ENCODE data around the gene NT5C1B. TPM values are rescaled to one million over a fixed set of nuclear protein-coding genes. Genes with fewer than 3 reads are reported as not detected.
"Not testable (repeated sequence)": the region's sequence is repeated elsewhere in the genome, so short reads cannot be mapped to it uniquely, and the experiment has no call there.

The NT5C1B gene
- not detected for total RNA-seq

DNA sequence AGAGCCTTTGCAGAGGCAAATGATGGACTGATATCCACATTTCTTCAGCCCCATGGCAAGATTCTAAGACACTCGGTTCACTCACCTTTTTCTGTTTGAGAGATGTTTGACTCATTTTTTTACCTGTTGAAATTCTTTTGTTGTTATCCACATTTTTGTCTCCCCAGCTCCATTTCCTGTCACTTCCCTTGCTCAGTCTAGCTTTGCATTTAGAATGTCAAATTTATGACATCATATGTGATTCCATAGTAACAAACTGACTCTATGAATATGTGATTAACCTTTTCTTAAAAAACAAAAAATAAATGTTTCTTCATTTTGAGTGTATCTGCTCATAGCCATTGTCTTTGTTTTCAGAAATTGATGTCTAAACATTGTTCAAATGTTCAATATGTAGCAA, at the start of gene NT5C1B:
Gene NT5C1B, minus strand, starts transcription at position 216 of the 400 bp plus-strand sequence. Its CDS starts 101 bp downstream, at position 115.
- DNase-seq (ENCODE audit: low spot score) = no peak

DNA sequence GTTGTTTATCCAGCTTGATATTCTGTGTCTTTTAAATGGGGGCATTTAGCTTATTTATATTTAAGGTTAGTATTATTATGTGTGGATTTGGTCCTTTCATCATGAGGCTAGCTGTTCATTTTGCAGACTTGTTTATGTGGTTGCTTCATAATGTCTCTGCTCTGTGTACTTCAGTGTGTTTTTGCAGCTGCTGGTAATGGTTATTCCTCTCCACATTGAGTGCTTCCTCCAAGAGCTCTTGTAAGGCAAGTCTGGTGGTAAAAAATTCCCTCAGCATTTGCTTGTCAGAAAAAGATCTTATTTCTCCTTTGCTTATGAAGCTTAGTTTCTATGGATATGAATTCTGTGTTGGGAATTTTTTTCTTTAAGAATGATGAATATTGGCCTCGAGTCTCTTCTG, 47.8 kb upstream of the NT5C1B start:
- no peak for DNase-seq (ENCODE audit: low spot score)

DNA sequence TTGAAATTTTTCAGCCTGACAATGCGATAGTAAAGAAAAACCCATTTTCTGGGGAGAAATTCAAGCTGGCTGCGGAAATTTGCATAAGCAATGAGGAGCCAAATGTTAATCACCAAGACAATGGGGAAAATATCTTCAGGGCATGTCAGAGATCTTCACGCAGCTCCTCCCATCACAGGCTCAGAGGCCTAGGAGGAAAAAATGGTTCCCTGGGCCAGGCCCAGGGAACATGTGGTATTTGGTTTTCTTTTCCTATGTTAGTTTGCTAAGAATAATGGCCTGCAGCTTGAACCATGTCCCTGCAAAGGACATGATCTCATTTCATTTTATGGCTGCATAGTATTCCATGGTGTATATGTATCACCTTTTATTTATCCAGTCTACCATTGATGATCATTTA, 43.3 kb upstream of the NT5C1B start:
- not testable (repeated sequence) for DNase-seq (ENCODE audit: low spot score)

DNA sequence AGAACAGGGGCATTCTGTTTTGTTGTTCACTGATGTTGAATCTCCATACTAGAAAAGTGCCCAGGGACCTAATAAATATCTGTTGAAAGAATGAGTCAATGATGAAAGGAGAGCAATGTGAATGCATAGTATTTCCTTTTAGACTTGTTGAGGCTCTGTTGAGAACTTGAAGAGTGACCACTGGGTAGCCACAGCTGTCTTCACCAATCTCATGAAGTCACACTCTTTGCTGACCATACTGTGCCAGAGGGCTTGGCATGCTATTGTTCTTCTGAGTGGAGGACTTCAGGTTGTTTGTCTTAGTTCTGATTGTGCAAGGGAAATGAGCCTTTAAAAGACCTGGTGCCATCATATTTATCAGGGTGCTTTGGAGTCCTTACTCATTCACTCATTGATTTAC, 41.6 kb upstream of the NT5C1B start:
- no peak for DNase-seq (ENCODE audit: low spot score)

DNA sequence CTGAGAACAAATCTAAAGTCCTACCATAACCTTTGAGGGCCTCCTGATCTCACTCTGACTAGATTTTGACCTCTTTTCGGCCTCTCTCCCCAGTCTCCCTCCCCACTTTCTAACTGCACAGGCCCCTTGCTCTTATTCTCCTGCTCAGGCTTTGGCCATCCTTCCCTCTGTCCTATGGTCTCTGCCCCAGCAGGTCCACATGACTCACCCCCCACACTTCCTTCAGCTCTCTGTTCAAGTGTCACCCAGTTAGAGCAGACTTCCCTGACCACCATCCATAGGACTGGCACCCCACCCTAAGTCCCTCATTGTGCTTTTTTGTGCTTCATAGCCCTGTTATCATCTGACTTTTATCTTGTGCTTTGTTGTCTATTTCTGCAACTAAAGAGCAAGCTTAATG, 41.2 kb upstream of the NT5C1B start:
- no peak for DNase-seq (ENCODE audit: low spot score)

DNA sequence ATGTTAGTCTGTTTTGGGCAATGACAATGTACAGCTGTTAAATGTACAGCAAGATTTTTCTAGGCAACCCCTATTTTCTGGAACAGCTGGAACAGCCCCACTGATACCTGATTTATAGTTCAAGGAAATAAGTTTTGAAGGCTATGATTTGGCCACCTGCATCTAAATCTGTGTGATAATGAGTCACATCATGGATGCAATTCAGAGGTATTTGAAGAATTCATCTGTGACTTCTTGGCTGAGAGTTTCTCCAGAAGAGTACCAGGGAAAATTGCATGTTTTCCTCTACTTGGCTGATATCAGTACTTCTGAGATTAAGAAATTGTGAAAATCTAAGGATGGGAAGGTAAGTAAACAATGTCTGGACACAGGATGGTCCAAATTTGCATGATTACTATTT, 40.7 kb upstream of the NT5C1B start:
- no peak for DNase-seq (ENCODE audit: low spot score)

DNA sequence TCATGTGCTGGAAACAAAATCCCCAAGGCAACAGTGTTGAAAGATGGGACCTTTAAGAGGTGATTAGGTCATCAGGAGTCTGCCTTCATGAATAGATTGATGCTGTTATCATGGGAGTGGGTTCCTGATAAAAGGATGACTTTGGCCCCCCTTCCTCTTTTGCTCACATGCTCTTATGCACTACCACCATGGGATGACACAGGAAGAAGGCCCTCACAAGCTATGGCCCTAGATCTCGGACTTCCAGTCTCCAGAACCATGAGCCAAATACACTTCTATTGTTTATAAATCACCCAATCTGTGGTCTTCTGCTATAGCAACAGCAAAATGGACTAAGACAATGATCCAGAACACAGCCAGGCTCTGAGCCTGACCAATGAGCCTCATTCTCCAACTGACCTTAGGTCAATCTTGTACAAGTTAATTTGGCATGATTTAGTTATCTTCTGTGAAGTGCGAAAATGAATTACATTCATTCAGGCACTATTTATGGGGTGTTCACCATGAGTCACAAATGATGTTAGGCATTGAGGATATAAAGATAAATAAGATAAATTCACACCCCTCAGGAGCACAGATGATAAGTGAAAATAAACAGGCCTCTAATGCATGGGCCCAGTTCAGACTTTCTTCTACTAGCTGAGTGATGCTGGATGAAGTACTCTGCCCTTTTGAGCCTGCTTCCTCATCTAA, 37.7 kb upstream of the NT5C1B start:
- DNase-seq (ENCODE audit: low spot score) = no peak

DNA sequence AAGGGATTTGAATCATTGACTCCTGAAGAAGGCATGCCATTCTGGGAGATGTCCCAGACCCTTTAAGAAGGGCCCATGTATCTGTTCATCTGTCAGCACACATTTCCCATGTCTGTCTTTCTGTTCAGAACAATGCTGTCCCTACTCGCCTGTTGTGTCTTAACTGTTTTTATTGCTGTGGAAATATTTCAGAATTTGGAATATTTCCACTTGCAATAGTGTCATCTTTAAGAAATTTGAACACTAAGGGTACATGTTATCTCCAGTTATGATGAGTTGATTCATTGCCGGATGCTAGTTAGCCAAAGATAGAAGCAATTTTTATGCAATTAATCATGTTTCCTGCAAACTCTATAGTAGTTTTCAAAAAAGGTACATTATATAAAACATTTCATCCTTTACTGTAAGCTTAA, 36.9 kb upstream of the NT5C1B start:
- no peak for DNase-seq (ENCODE audit: low spot score)

DNA sequence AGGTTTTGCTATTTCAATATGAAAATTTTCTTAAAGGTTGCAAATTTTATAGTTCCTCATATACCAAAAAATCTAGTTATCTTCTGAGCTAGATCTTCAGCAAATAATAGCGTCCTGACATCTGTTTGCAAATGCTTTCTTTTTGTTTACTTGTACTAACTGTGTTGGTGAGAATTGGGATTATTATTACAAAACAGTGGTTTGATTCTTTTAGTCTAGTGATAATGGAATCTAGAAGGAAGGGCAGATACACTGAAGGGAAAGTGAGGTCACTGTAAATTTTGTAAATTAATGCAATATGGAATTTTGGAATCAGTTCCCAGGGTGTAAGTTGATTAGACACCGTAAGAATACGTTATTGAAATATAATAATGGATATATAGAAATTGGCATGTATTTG, 36.2 kb upstream of the NT5C1B start:
- DNase-seq (ENCODE audit: low spot score) = no peak

DNA sequence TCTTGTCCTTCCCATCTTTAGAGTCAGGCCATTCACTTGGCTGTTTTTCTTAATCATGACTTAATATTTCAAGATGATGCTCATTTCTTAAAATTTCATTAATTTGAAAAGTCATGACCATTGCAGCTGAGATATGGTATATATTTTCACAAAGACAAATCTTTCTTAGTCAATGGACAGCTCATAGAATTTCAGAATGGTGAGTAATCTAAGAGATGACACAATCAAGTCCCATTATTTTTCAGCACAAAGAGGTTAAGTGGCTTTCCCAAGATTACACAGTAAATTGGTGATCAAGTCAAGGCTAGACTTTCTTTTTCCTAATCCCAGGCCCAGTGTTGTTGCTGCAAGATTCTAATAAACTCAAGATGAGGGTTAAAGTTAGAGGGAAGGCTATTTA, 34.4 kb upstream of the NT5C1B start:
- no peak for DNase-seq (ENCODE audit: low spot score)

DNA sequence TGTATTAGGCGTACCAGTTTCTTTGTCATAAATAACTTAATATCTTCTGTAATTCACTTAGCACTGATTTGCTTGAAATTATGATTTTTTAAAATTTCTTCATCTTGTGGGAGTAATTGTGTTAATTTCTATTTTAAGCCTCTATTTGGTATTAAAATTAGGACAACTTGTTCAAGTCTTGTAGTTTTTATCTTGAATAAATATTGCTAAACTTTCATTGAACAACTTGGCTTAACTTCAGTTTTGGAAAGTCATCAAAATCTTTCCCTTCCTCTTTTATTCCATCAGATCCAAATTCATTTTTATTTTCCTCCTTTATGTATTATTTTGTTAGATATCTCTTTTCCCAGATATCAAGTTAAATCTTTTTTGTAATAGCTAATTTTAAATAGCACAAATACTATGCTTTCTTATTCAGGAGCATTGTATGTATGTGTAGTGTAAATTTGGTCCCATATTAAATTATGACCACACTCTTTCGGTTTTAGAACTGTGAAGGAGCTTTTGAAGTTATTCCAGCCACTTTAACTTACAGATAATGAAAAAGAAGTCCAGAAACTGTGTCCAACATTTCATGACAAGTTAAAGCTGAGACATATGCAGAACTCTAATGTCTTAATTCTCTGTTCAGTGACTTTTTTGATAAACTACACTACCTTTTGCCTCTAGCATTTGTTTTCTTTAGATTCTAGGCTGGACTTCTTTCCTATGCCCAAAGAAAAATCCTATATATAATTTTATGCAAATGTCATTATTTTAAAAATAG, 31.7 kb upstream of the NT5C1B start:
- DNase-seq (ENCODE audit: low spot score) = no peak

DNA sequence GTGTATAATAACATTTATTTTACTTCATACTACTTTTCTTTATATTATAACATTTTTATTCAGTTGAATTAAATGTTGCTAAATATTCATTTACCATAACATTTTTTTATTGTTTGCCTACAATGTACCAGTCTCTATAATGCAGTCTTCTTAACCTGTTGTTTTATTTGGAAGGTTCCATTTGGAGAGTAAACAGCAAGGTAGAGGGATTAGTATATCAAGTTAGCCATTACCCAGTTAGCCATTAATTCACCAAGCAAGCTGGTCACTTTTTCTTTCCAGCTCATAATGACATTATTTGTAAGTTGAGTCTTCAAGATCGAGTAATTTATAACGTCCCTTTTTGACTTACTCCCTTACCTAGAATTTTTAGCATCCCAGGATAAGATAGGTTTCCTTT, 29.7 kb upstream of the NT5C1B start:
- no peak for DNase-seq (ENCODE audit: low spot score)

DNA sequence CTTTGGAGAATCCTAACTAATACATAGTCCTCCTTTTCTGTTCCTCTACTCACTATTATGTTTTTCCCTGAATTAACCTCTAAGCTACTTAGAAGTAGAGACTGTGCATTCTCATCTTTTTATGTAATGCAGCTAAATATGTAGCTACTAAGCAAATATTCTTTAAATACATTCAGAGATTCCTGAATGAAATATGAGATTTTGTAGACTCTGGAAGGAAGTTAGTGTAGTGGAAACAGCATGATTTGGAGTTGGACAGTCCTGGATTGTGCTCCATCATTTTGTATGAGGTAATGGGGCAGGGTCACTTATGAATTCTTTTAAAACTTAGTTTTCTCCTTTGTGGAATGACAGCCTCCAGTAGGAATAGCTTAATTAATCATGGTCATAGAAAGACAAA, 24.7 kb upstream of the NT5C1B start:
- no peak for DNase-seq (ENCODE audit: low spot score)

DNA sequence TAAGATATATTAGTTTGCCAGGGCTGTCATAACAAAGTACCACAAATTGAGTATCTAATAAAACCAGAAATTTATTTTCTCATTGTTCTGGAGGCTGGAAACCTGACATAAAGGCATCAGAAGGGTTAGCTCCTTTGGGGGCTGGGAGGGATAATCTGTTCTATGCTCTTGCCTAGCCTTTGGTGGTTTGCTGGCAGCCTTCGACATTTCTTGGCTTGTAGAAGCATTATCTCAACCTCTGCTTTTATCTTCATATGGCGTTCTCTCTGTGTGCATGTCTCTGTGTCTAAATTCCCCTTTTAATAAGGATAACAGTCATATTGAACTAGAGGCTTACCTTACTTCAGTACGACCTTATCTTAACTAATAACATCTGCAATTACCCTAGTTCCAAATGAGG, 22.8 kb upstream of the NT5C1B start:
- DNase-seq (ENCODE audit: low spot score) = no peak

DNA sequence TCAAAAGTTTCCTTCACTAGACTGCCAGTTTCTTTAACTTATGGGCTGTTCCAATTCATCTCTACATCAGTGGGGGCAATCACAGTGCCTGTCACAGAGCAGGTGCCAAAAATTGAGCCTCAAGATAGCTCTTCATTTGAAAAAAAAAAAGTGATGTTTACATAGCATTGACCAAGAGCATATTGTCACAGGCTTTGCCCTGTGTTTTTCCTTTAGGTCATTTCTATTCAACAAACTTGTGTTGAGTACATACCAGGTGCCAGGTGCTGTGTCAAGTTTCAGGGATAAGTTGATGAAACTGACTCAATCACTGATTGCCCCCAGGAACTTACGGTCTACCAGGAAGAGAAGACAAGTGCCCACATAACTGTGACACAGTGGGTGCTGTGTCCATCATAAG, 22.2 kb upstream of the NT5C1B start:
- DNase-seq (ENCODE audit: low spot score) = no peak

DNA sequence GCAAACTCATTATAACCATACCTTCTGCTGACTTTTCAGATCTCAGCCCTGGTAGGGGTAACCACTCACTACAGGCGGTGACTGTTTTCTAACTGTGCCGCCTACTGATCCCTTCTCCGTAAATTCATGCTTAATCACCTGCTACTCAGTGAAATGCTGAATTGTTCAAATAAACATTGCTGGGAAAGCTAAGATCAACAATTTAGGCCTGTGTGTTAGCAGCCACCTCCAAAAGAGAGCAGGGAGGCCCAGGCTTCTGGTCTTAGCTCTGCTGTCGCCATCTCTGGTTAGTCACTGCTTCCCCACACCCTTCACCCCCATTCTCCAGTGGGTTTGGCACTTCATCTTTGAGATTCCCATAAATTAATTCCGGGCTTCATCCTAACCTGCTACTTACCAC, 21.8 kb upstream of the NT5C1B start:
- no peak for DNase-seq (ENCODE audit: low spot score)

DNA sequence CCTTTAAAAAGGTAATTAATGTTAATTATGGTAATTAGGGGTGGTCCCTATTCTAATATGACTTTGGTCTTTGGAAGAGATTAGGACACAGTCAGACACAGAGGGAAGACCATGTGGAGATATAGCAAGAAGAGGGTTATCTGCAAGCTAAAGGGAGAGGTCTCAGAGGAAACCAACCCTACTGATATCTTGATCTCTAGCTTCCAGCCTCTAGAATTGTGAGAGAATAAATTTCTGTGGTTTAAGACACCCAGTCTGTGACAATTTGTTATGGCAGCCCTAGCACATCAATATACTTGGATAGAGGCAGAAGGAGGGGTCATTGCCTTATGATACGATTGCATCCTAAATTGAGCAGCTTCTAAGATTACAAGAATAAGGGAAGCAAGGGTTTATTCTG, 21.3 kb upstream of the NT5C1B start:
- DNase-seq (ENCODE audit: low spot score) = no peak

DNA sequence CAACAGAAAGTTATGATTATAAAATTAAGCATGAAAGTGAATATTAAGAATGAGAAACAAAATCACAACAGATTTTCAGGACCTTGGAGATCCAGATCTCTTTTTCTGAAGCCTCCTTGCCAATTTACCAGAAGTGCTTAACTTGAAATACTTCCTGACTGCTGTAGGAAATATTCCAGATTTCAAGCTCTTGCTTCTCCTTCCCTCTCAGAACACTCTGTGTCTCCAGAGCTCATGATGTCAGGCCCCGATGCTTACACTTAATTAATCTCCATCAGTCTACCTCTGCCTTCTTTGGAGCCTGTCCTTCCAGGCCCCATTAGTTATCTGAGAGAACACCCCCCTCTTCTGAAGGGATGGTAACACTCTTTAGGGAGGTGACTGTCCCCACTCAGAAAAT, 20.7 kb upstream of the NT5C1B start:
- no peak for DNase-seq (ENCODE audit: low spot score)

DNA sequence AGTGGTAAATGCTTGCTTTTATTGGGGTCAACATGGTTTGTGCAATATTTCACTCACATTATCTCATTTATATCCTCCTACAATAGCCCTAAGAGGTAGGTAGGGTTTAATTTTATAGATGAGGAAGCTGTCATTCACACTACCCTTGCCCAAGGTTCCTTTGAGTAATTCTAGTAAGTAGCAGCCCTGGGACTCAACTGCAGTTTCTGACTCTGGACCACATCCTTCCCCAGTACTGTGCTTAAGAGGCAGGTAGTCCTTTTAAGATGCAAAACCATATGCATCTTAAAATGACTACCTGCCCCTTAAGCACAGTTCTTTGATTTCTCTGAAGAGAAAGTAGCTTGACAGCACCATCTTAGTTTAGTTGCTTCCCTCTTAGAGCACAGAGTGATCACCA, 15.7 kb upstream of the NT5C1B start:
- no peak for DNase-seq (ENCODE audit: low spot score)

DNA sequence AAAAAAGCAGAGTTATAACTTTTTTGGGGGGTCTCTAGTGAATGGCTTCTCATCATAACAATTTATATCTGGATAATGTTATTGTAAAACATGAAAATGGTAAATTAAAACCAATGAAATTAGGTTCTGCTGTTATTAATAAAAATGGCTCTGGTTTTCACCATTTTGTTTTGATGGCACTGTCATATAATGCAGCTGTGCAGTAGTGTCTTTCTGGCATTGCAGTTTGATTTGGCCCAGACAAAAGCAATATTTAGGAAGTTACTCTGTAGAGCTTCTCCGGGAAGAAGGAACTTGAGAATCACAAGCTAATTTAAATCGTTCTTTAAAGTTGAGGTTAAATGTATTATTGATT, 15.1 kb upstream of the NT5C1B start:
- no peak for DNase-seq (ENCODE audit: low spot score)

DNA sequence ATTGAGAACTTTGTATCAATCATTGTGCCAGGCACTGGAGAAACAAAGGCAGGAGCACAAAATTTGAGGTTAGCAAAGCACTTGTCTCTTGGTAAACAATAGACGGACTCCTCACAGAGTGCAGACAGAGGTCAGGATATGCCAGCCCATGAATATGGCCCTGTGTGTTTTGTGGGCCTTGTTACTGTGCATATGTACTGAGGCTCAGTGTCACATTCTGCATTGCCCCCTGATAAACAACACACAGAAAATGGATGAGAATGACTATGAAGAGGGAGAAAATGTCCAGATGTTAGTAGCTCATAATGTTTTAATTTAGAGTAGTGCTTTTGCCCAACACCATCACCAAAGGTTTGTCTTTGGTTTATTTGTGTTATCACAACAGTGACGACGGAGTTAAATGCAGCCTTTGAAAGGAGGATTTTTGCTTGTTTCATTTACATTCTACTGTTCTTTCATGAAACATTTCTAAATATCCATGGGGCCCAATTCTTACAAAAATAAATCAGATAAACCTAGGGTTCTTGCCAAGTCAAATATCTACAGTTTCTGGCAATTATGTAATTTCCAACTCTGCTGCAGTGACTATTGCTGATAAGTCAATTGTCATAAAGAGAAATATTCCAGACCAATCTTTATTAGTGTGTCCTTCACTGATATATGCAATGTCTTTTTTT, 14.6 kb upstream of the NT5C1B start:
- DNase-seq (ENCODE audit: low spot score) = no peak

DNA sequence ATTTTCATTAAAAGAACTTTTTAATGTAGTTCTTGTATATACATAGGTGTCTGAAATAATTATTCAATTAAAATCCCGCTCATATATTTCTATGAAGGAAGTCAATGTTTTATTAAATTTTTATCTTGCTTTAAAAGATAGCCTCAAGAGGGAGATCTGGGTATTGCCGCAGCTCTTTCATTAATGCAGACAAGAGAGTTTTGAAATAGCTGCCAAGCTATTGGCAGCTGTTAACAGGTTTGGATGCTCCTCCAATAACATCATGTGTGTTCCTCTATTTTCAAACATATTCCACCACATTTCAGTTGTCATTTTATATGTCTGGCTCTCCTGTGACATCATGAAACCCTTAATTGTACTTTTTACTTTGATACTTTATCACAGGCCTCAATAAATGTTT, 12.9 kb upstream of the NT5C1B start:
- no peak for DNase-seq (ENCODE audit: low spot score)

DNA sequence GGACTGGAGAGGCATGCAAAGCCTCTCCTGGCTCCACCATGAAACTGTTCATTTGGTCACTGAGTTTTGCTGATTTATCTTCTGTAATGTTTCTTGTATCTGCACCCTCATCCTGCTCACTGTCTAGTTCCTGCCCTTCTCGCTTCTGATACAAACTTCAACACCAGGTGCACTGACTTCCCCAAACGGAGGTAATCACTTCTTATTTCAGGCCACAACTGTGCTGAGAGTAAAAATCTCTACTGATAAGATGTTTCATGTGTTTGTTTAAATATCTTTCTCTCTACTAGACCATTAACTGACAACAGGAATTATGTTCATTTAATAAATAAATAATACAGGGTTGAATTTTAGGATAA, 10.9 kb upstream of the NT5C1B start:
- no peak for DNase-seq (ENCODE audit: low spot score)
